Measurements from ENCODE around the gene CDH4.

GRCh38 chr20:61979090-61979489, 727.0 kb downstream of the CDH4 start:
- TF ChIP-seq CTCF (IDR thresholded peaks at IDR 0.05) (no peak), POLR2AphosphoS5 (IDR thresholded peaks at IDR 0.05) (no peak), POLR2A (IDR thresholded peaks at IDR 0.05) (no peak)

Data from upper lobe of left lung (tissue), 4 donors.